CD4-positive, alpha-beta T cell treated with Interleukin-21 for 1 hour (primary cell): ENCODE measurements around the gene ZXDC.

Experiments
- DNase-seq: peaks from one replicate; pipeline ENCODE4 v3.0.0-alpha.2; 2020

ZXDC gene

DNA sequence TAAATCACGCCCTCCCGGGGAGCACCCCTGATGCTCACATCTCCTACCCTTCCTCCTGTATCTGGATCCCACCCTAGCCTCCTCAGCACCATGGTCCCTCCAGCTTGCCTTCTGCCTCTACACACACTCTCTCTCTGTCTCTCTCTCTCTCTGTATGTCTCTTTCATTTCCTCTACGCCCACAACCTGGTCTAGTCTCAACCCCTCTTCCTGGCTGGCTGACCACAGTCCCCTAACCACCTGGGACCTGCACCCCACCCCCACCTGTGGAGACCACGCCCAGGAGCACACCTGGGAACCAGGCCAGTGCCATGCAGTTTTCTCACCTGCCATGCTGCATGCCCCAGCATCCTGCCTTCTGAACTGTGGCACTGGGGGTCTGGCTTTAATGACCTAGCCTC is 84.9 kb downstream of the ZXDC start:
- DNase-seq, result no peak

DNA sequence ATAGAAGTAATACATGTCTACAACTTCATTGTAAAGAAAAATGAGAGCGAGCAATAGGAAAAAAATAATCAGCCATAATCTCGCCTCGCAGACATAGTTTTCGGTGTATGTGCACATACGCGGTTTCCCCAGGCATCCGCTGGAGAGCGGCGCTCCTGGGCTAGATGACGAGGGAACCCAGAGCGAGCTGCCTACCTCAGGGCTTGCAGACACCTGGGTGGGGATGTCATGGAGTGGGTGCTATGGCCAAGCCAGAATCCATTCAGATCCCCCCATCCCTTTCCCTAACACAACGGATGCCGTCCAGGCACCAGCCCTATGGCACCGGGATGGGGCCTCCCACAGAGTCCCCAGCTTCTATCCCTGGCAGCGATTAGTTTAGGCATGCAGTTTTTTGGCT is 85.5 kb downstream of the ZXDC start:
- DNase-seq, result no peak

DNA sequence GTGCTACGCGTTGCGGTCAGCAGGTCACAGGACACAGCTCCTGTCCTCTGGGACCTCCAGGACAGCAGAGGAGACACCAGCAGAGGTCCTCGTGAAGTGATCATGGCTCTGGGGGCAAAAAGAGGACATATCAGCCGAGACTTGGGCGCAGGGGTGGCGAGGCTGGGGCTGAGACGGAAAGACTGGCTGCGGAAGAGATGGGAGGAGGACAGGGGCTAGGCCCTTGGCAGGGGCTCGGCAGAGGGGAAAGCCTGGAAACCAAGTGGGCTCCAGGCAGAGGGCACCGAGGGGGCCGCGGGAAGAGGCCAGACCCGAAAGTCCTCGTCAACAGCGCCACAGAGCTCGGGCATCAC is 85.9 kb downstream of the ZXDC start:
- no peak for DNase-seq

DNA sequence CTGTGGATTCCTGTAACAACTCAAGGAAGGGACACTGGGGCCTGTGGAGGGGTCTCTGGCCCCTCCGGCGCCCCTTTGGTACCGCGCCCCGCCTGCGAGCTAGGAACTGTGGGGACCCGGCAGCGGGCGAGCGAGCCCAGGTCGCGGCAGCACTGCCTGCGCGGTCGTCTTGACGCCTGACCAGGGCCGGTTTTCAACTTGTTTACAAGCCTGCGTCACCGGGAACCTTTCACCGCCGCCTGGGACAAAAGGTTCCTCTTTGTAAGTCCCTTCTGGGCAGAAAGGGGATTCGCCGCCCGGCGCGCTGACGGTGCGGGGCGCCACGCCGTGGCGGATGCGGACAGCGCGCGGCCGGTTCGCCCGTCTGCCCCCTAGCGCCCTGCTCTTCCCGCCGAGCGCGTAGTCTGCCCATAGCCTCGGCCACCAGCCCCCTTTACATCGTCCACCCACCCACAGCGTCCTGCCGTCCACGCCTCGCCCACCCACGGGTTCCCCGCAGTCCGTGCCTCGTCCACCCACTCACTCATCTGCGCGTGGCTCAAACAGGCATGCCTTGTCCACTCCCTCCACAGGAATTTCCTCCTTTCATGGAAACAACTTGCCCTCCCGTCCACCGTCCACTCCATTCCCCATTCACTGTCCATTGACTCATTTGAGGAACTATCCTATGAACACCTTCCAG is 86.4 kb downstream of the ZXDC start:
- DNase-seq, result peak; percentile 28
